Measurements from ENCODE around the gene RAD51AP1. TPM values are rescaled to one million over a fixed set of nuclear protein-coding genes. Genes with fewer than 3 reads are reported as not detected.

Gene RAD51AP1
- polyA plus RNA-seq (2013) = 8.5 TPM

GRCh38 chr12:4538207-4539160 lies at the start of gene RAD51AP1:
TSS of gene RAD51AP1 (plus strand) at chr12:4538890. CDS start at chr12:4538940, 50 bp downstream.
- peak within 1 kb of the TSS; percentile 77 to 99 (median 92) for H3K4me3 ChIP-seq (ENCODE audit: control insufficient read depth in 1 of 7, extremely low read depth in 1 of 7, insufficient read depth in 4 of 7, low read depth in 2 of 7, low read length in 6 of 7)
- H3K9me3 ChIP-seq (ENCODE audit: control extremely low read depth in 1 of 5, control insufficient read depth in 4 of 5, insufficient read depth in 2 of 5, low read depth in 1 of 5, low read length in 4 of 5) = no peaks in the 10 kb centered on the region
- peaks cover 0 to 24% (median 9%) of the 10 kb centered on the region in 4 experiments for H3K36me3 ChIP-seq (ENCODE audit: control insufficient read depth in 4 of 4, insufficient read depth in 4 of 4, low read length in 3 of 4)
- H3K27me3 ChIP-seq (replicated peaks in 2 of 5; ENCODE audit: control insufficient read depth in 4 of 5, insufficient read depth in 5 of 5, low read length in 4 of 5) = no peaks in the 10 kb centered on the region
- peak; percentile 98 to 99 (median 99) for DNase-seq
- WGBS (ENCODE audit: insufficient coverage) = 0% methylated on average over 41 of the region's 49 CpGs
- CTCF ChIA-PET = no interaction called here
- H3K27ac ChIP-seq (ENCODE audit: insufficient read depth in 1 of 2, low read depth in 1 of 2, low read length in 2 of 2, poor library complexity in 1 of 2, severe bottlenecking in 2 of 2) = peak within 1 kb of the TSS; percentile 100
- POLR2A ChIA-PET = no interaction called here
- peaks cover 16 to 32% (median 25%) of the 10 kb centered on the region in 4 experiments for H3K4me1 ChIP-seq (ENCODE audit: control extremely low read depth in 1 of 4, control insufficient read depth in 4 of 4, insufficient read depth in 4 of 4, low read length in 3 of 4)

GRCh38 chr12:4489556-4489955 lies 49.1 kb upstream of the RAD51AP1 start:
- peaks cover 4 to 31% (median 22%) of the 10 kb centered on the region in 4 experiments for H3K36me3 ChIP-seq (ENCODE audit: control insufficient read depth in 4 of 4, insufficient read depth in 4 of 4, low read length in 3 of 4)
- POLR2A ChIA-PET = no interaction called here
- no peak for DNase-seq
- no peaks in the 10 kb centered on the region for H3K27me3 ChIP-seq (replicated peaks in 2 of 5; ENCODE audit: control insufficient read depth in 4 of 5, insufficient read depth in 5 of 5, low read length in 4 of 5)
- no peak overlapping the region for H3K4me3 ChIP-seq (ENCODE audit: control insufficient read depth in 1 of 7, extremely low read depth in 1 of 7, insufficient read depth in 4 of 7, low read depth in 2 of 7, low read length in 6 of 7)
- H3K4me1 ChIP-seq (ENCODE audit: control extremely low read depth in 1 of 4, control insufficient read depth in 4 of 4, insufficient read depth in 4 of 4, low read length in 3 of 4) = no peaks in the 10 kb centered on the region
- CTCF ChIA-PET = no interaction called here
- no CpG with 5 or more reads among the region's 2 CpGs for WGBS (ENCODE audit: insufficient coverage)
- H3K9me3 ChIP-seq (ENCODE audit: control extremely low read depth in 1 of 5, control insufficient read depth in 4 of 5, insufficient read depth in 2 of 5, low read depth in 1 of 5, low read length in 4 of 5) = no peaks in the 10 kb centered on the region
- H3K27ac ChIP-seq (ENCODE audit: insufficient read depth in 1 of 2, low read depth in 1 of 2, low read length in 2 of 2, poor library complexity in 1 of 2, severe bottlenecking in 2 of 2) = no peak overlapping the region

GRCh38 chr12:4490973-4491372 lies 47.7 kb upstream of the RAD51AP1 start:
- ChIA-PET POLR2A (no interaction called here), CTCF (no interaction called here)
- no peaks in the 10 kb centered on the region for H3K4me1 ChIP-seq (ENCODE audit: control extremely low read depth in 1 of 4, control insufficient read depth in 4 of 4, insufficient read depth in 4 of 4, low read length in 3 of 4)
- H3K9me3 ChIP-seq (ENCODE audit: control extremely low read depth in 1 of 5, control insufficient read depth in 4 of 5, insufficient read depth in 2 of 5, low read depth in 1 of 5, low read length in 4 of 5) = no peaks in the 10 kb centered on the region
- H3K36me3 ChIP-seq (ENCODE audit: control insufficient read depth in 4 of 4, insufficient read depth in 4 of 4, low read length in 3 of 4) = peaks cover 4 to 33% (median 26%) of the 10 kb centered on the region in 4 experiments
- H3K27me3 ChIP-seq (replicated peaks in 2 of 5; ENCODE audit: control insufficient read depth in 4 of 5, insufficient read depth in 5 of 5, low read length in 4 of 5) = no peaks in the 10 kb centered on the region
- H3K4me3 ChIP-seq (ENCODE audit: control insufficient read depth in 1 of 7, extremely low read depth in 1 of 7, insufficient read depth in 4 of 7, low read depth in 2 of 7, low read length in 6 of 7) = no peak overlapping the region
- WGBS (ENCODE audit: insufficient coverage) = no CpG with 5 or more reads among the region's 1 CpG
- H3K27ac ChIP-seq (ENCODE audit: insufficient read depth in 1 of 2, low read depth in 1 of 2, low read length in 2 of 2, poor library complexity in 1 of 2, severe bottlenecking in 2 of 2) = no peak overlapping the region
- DNase-seq = no peak

GRCh38 chr12:4496145-4496838 lies 42.4 kb upstream of the RAD51AP1 start:
- Histone ChIP-seq H3K27me3 (replicated peaks in 2 of 5; ENCODE audit: control insufficient read depth in 4 of 5, insufficient read depth in 5 of 5, low read length in 4 of 5) (no peaks in the 10 kb centered on the region), H3K4me1 (ENCODE audit: control extremely low read depth in 1 of 4, control insufficient read depth in 4 of 4, insufficient read depth in 4 of 4, low read length in 3 of 4) (no peaks in the 10 kb centered on the region), H3K36me3 (ENCODE audit: control insufficient read depth in 4 of 4, insufficient read depth in 4 of 4, low read length in 3 of 4) (peaks cover 6 to 42% (median 24%) of the 10 kb centered on the region in 4 experiments), H3K27ac (ENCODE audit: insufficient read depth in 1 of 2, low read depth in 1 of 2, low read length in 2 of 2, poor library complexity in 1 of 2, severe bottlenecking in 2 of 2) (no peak overlapping the region), H3K4me3 (ENCODE audit: control insufficient read depth in 1 of 7, extremely low read depth in 1 of 7, insufficient read depth in 4 of 7, low read depth in 2 of 7, low read length in 6 of 7) (no peak overlapping the region), H3K9me3 (ENCODE audit: control extremely low read depth in 1 of 5, control insufficient read depth in 4 of 5, insufficient read depth in 2 of 5, low read depth in 1 of 5, low read length in 4 of 5) (no peaks in the 10 kb centered on the region)
- POLR2A ChIA-PET = no interaction called here
- CTCF ChIA-PET = no interaction called here
- DNase-seq = no peak
- no CpG with 5 or more reads among the region's 1 CpG for WGBS (ENCODE audit: insufficient coverage)

- H3K36me3 ChIP-seq (ENCODE audit: control insufficient read depth in 4 of 4, insufficient read depth in 4 of 4, low read length in 3 of 4) = peaks cover 9 to 52% (median 30%) of the 10 kb centered on the region in 4 experiments
- no peak overlapping the region for H3K27ac ChIP-seq (ENCODE audit: insufficient read depth in 1 of 2, low read depth in 1 of 2, low read length in 2 of 2, poor library complexity in 1 of 2, severe bottlenecking in 2 of 2)
- WGBS (ENCODE audit: insufficient coverage) = no CpG with 5 or more reads among the region's 1 CpG
- no peak for DNase-seq
- H3K4me3 ChIP-seq (ENCODE audit: control insufficient read depth in 1 of 7, extremely low read depth in 1 of 7, insufficient read depth in 4 of 7, low read depth in 2 of 7, low read length in 6 of 7) = no peak overlapping the region
- POLR2A ChIA-PET = no interaction called here
- no peaks in the 10 kb centered on the region for H3K9me3 ChIP-seq (ENCODE audit: control extremely low read depth in 1 of 5, control insufficient read depth in 4 of 5, insufficient read depth in 2 of 5, low read depth in 1 of 5, low read length in 4 of 5)
- H3K27me3 ChIP-seq (replicated peaks in 2 of 5; ENCODE audit: control insufficient read depth in 4 of 5, insufficient read depth in 5 of 5, low read length in 4 of 5) = no peaks in the 10 kb centered on the region
- no peaks in the 10 kb centered on the region for H3K4me1 ChIP-seq (ENCODE audit: control extremely low read depth in 1 of 4, control insufficient read depth in 4 of 4, insufficient read depth in 4 of 4, low read length in 3 of 4)
- CTCF ChIA-PET = no interaction called here
These were observed 39.5 kb upstream of the RAD51AP1 start for GRCh38 chr12:4499186-4499585.

- Histone ChIP-seq H3K36me3 (ENCODE audit: control insufficient read depth in 4 of 4, insufficient read depth in 4 of 4, low read length in 3 of 4) (peaks cover 6 to 14% (median 12%) of the 10 kb centered on the region in 4 experiments), H3K27ac (ENCODE audit: insufficient read depth in 1 of 2, low read depth in 1 of 2, low read length in 2 of 2, poor library complexity in 1 of 2, severe bottlenecking in 2 of 2) (no peak overlapping the region), H3K4me1 (ENCODE audit: control extremely low read depth in 1 of 4, control insufficient read depth in 4 of 4, insufficient read depth in 4 of 4, low read length in 3 of 4) (peaks cover 0 to 19% (median 4%) of the 10 kb centered on the region in 4 experiments), H3K27me3 (replicated peaks in 2 of 5; ENCODE audit: control insufficient read depth in 4 of 5, insufficient read depth in 5 of 5, low read length in 4 of 5) (no peaks in the 10 kb centered on the region), H3K4me3 (ENCODE audit: control insufficient read depth in 1 of 7, extremely low read depth in 1 of 7, insufficient read depth in 4 of 7, low read depth in 2 of 7, low read length in 6 of 7) (no peak overlapping the region), H3K9me3 (ENCODE audit: control extremely low read depth in 1 of 5, control insufficient read depth in 4 of 5, insufficient read depth in 2 of 5, low read depth in 1 of 5, low read length in 4 of 5) (no peaks in the 10 kb centered on the region)
- no CpG with 5 or more reads among the region's 1 CpG for WGBS (ENCODE audit: insufficient coverage)
- ChIA-PET POLR2A (no interaction called here), CTCF (no interaction called here)
- peak in 1 of 3 donors; percentile 2 for DNase-seq
These were observed 33.2 kb upstream of the RAD51AP1 start for GRCh38 chr12:4505376-4505986.
